ENCODE results near the gene OPN5. TPM values are rescaled to one million over a fixed set of nuclear protein-coding genes. Genes with fewer than 3 reads are reported as not detected.

The OPN5 gene
- total and polyA plus RNA-seq, 2 donors (not counting 3 experiments of a cell fraction or from before 2014, with no cell fraction given): not detected

GRCh38 chr6:47801984-47802383 lies 20.2 kb downstream of the OPN5 start:
- intact Hi-C loops (cut with micrococcal nuclease): no loop called here
- ChIA-PET POLR2A (interaction anchor here (0.6 kb wide), 1 partner anchor 170 kb away, joined by 3 read pairs; no protein-coding TSS in a partner anchor), CTCF (interaction anchor here (4.2 kb wide), 1 partner anchor 15 kb away, joined by 23 read pairs; no protein-coding TSS in a partner anchor)
- H2AFZ ChIP-seq (ENCODE audit: low read depth, low read length): no peak overlapping the region
- no peaks in the 10 kb centered on the region for H3K9me3 ChIP-seq (replicated peaks; ENCODE audit: control insufficient read depth, insufficient read depth, low read length)
- H4K20me1 ChIP-seq (replicated peaks; ENCODE audit: control insufficient read depth, extremely low read depth, insufficient read depth, low read length): no peaks in the 10 kb centered on the region
- dilution Hi-C loops (cut with MboI; ENCODE audit: extremely low pct_ligation_motif_present, low sequenced_read_pairs): no loop called here
- no peak for TF ChIP-seq POLR2A (IDR thresholded peaks at IDR 0.05; ENCODE audit: low read depth, low read length)
- TF ChIP-seq EZH2 (IDR thresholded peaks at IDR 0.05; ENCODE audit: borderline replicate concordance, low read depth, low read length, severe bottlenecking): no peak
- TF ChIP-seq POLR2AphosphoS5 (IDR thresholded peaks at IDR 0.05; ENCODE audit: insufficient read depth, low read depth, low read length): no peak
- TF ChIP-seq FOS (IDR thresholded peaks at IDR 0.05; ENCODE audit: borderline replicate concordance, insufficient read depth, low read length): no peak
- no TSS peak for BruUV-seq (replicated peaks)
- no peaks in the 10 kb centered on the region for H3K9me1 ChIP-seq (replicated peaks; ENCODE audit: control insufficient read depth, extremely low read depth, insufficient read depth, low read length)
- H3K4me3 ChIP-seq (replicated peaks in 1 of 3; ENCODE audit: insufficient read depth in 1 of 3, low read depth in 1 of 3, low read length in 3 of 3): no peak overlapping the region
- no peaks in the 10 kb centered on the region for H3K4me1 ChIP-seq (ENCODE audit: control insufficient read depth, extremely low read depth, insufficient read depth, low read length)
- no peaks in the 10 kb centered on the region for H3K79me2 ChIP-seq (ENCODE audit: control insufficient read depth, insufficient read depth, low read length)
- no peak overlapping the region for H3K9ac ChIP-seq (replicated peaks; ENCODE audit: extremely low read depth, insufficient read depth, low read length)
- no peaks in the 10 kb centered on the region for H3K36me3 ChIP-seq (ENCODE audit: control insufficient read depth in 2 of 2, extremely low read depth in 1 of 2, insufficient read depth in 2 of 2, low read length in 2 of 2)
- H3K4me2 ChIP-seq (ENCODE audit: insufficient read depth, low read length): no peak overlapping the region
- H3K27me3 ChIP-seq (ENCODE audit: control insufficient read depth in 2 of 2, insufficient read depth in 2 of 2, low read length in 2 of 2): peaks cover 0 to 1% of the 10 kb centered on the region in 2 experiments
- FAIRE-seq: no peak
- H3K27ac ChIP-seq (ENCODE audit: insufficient read depth, low read depth, low read length): no peak overlapping the region
- no peak for DNase-seq (ENCODE audit: low read depth, low spot score)

- no peaks in the 10 kb centered on the region for H3K79me2 ChIP-seq (ENCODE audit: control insufficient read depth, insufficient read depth, low read length)
- intact Hi-C loops (cut with micrococcal nuclease): no loop called here
Measured at GRCh38 chr6:47804821-47805220, 23.0 kb downstream of the OPN5 start.

More at GRCh38 chr6:47804821-47805220, 23.0 kb downstream of the OPN5 start:
- Histone ChIP-seq H3K4me1 (ENCODE audit: control insufficient read depth, extremely low read depth, insufficient read depth, low read length) (no peaks in the 10 kb centered on the region), H3K4me3 (replicated peaks in 1 of 3; ENCODE audit: insufficient read depth in 1 of 3, low read depth in 1 of 3, low read length in 3 of 3) (no peak overlapping the region), H3K27ac (ENCODE audit: insufficient read depth, low read depth, low read length) (no peak overlapping the region), H2AFZ (ENCODE audit: low read depth, low read length) (no peak overlapping the region), H4K20me1 (replicated peaks; ENCODE audit: control insufficient read depth, extremely low read depth, insufficient read depth, low read length) (no peaks in the 10 kb centered on the region), H3K36me3 (ENCODE audit: control insufficient read depth in 2 of 2, extremely low read depth in 1 of 2, insufficient read depth in 2 of 2, low read length in 2 of 2) (no peaks in the 10 kb centered on the region), H3K9me1 (replicated peaks; ENCODE audit: control insufficient read depth, extremely low read depth, insufficient read depth, low read length) (no peaks in the 10 kb centered on the region), H3K27me3 (ENCODE audit: control insufficient read depth in 2 of 2, insufficient read depth in 2 of 2, low read length in 2 of 2) (no peaks in the 10 kb centered on the region), H3K4me2 (ENCODE audit: insufficient read depth, low read length) (no peak overlapping the region), H3K9ac (replicated peaks; ENCODE audit: extremely low read depth, insufficient read depth, low read length) (no peak overlapping the region), H3K9me3 (replicated peaks; ENCODE audit: control insufficient read depth, insufficient read depth, low read length) (no peaks in the 10 kb centered on the region)
- BruUV-seq (replicated peaks): no TSS peak
- CTCF ChIA-PET: interaction anchor here (0.6 kb wide), 1 partner anchor 17 kb away, joined by 4 read pairs; no protein-coding TSS in a partner anchor
- POLR2A ChIA-PET: no interaction called here
- dilution Hi-C loops (cut with MboI; ENCODE audit: extremely low pct_ligation_motif_present, low sequenced_read_pairs): no loop called here
- no peak for TF ChIP-seq JUN (IDR thresholded peaks at IDR 0.05; ENCODE audit: borderline replicate concordance, insufficient read depth, insufficient read length, low read depth)
- TF ChIP-seq POLR2A (IDR thresholded peaks at IDR 0.05; ENCODE audit: low read depth, low read length): no peak
- no peak for TF ChIP-seq MYC (IDR thresholded peaks at IDR 0.05; ENCODE audit: low read depth, low read length)
- TF ChIP-seq GATA2 (IDR thresholded peaks at IDR 0.05; ENCODE audit: insufficient read depth, insufficient read length, low read depth, low read length): no peak
- no peak for TF ChIP-seq POLR2AphosphoS5 (IDR thresholded peaks at IDR 0.05; ENCODE audit: insufficient read depth, low read depth, low read length)
- TF ChIP-seq CTCF (IDR thresholded peaks at IDR 0.05; ENCODE audit: extremely low read depth in 1 of 2, insufficient read depth in 1 of 2, low read depth in 1 of 2, low read length in 2 of 2): no peak
- no peak for TF ChIP-seq MAX (IDR thresholded peaks at IDR 0.05; ENCODE audit: insufficient read depth, insufficient read length)
- no peak for TF ChIP-seq FOS (IDR thresholded peaks at IDR 0.05; ENCODE audit: borderline replicate concordance, insufficient read depth, low read length)
- TF ChIP-seq EZH2 (IDR thresholded peaks at IDR 0.05; ENCODE audit: borderline replicate concordance, low read depth, low read length, severe bottlenecking): no peak
- DNase-seq (ENCODE audit: low read depth, low spot score) (no peak), FAIRE-seq (no peak)

All from endothelial cell of umbilical vein (primary cell).